MM.1S (cell line): ENCODE data around the gene DTX4.

ENCODE experiments used
- DNase-seq: peaks from one replicate; pipeline ENCODE4 v3.0.0-alpha.2; 2015
- H2AFZ ChIP-seq: fragments of 300-600 bp; sonication (generic); 2 replicates; pipeline ENCODE4 v1.6.0; 2016; ENCODE audit warnings: antibody characterized with exemption, low read length
- H3F3A ChIP-seq: fragments of 300-600 bp; sonication (generic); 2 replicates; pipeline ENCODE4 v1.6.1; 2016; ENCODE audit warnings: mild to moderate bottlenecking, antibody characterized with exemption, low read length, moderate library complexity, mixed read lengths; ENCODE audit not compliant: insufficient read depth
- H3K27ac ChIP-seq: fragments of 300-600 bp; sonication (generic); 2 replicates; pipeline ENCODE4 v1.5.1; 2016; ENCODE audit warnings: mild to moderate bottlenecking, low read length
- H3K27me3 ChIP-seq: fragments of 300-600 bp; sonication (generic); replicated peaks from 2 replicates; pipeline ENCODE4 v1.6.0; 2016; ENCODE audit warnings: low read length; ENCODE audit not compliant: insufficient read depth
- H3K36me3 ChIP-seq: fragments of 300-600 bp; sonication (generic); replicated peaks from 2 replicates; pipeline ENCODE4 v1.6.1; 2016; ENCODE audit warnings: mild to moderate bottlenecking, low read length, mixed read lengths; ENCODE audit not compliant: insufficient read depth
- H3K4me1 ChIP-seq: fragments of 300-600 bp; sonication (generic); 2 replicates; pipeline ENCODE4 v1.6.1; 2016; ENCODE audit warnings: low read length, mixed read lengths
- H3K4me2 ChIP-seq: fragments of 300-600 bp; sonication (generic); 2 replicates; pipeline ENCODE4 v1.6.0; 2016; ENCODE audit warnings: low read depth, low read length
- H3K4me3 ChIP-seq: fragments of 300-600 bp; sonication (generic); 2 replicates; pipeline ENCODE4 v1.5.1; 2016; ENCODE audit warnings: low read length, mixed read lengths
- H3K79me2 ChIP-seq: fragments of 300-600 bp; sonication (generic); 2 replicates; pipeline ENCODE4 v1.6.1; 2016; ENCODE audit warnings: mixed run types, low read length, mixed read lengths
- H3K9ac ChIP-seq: fragments of 300-600 bp; sonication (generic); 2 replicates; pipeline ENCODE4 v1.6.1; 2016; ENCODE audit warnings: low read length, mixed read lengths
- H3K9me2 ChIP-seq: fragments of 300-600 bp; sonication (generic); replicated peaks from 2 replicates; pipeline ENCODE4 v1.6.1; 2016; ENCODE audit warnings: mild to moderate bottlenecking, low read length, mixed read lengths; ENCODE audit not compliant: insufficient read depth
- H3K9me3 ChIP-seq: fragments of 300-600 bp; sonication (generic); replicated peaks from 2 replicates; pipeline ENCODE4 v1.6.1; 2016; ENCODE audit warnings: mild to moderate bottlenecking, low read length, mixed read lengths; ENCODE audit not compliant: insufficient read depth
- H4K20me1 ChIP-seq: fragments of 300-600 bp; sonication (generic); 2 replicates; pipeline ENCODE4 v1.6.1; 2016; ENCODE audit warnings: mild to moderate bottlenecking, low read length, moderate library complexity, mixed read lengths; ENCODE audit not compliant: insufficient read depth
- EZH2 ChIP-seq: fragments of 300-600 bp; sonication (generic); optimal IDR thresholded peaks from 2 replicates; pipeline ENCODE3; 2017; ENCODE audit warnings: low read depth, mild to moderate bottlenecking, antibody characterized with exemption, low read length, mixed read lengths
- EZH2phosphoT487 ChIP-seq: fragments of 300-600 bp; sonication (generic); IDR thresholded peaks from 2 replicates; pipeline ENCODE4 v1.6.1; 2018; ENCODE audit warnings: antibody characterized with exemption, low read length
- TF ChIP-seq, protein P1 (sequence below): fragments of 300-600 bp; sonication (generic); IDR thresholded peaks from 2 replicates; pipeline ENCODE4 v1.5.1; 2016; ENCODE audit warnings: antibody characterized with exemption, low read length, mixed read lengths

The DTX4 gene

DNA sequence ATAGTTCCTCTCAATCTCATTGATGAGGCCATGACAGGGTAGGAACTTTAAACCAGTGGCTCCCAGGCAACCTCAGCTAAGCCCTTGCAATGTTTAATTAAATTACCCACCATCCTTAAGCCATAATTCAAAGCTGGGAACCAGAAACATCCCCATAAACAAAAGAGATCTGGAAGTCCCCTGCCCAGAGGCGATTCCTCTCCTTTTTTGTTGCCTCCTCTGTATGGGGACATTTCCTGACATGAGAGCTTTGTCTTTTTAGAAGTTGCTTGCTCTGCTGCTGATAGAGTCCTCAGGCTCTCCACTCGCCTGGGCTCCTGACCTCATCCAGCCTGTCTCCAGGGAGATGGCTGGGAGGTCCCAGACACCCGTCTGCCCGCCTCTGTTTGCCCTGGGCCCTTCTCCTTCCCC is 3.2 kb downstream of the DTX4 start:
- H3K9me2 ChIP-seq = no peaks in the 10 kb centered on the region
- H3K4me3 ChIP-seq = no peak overlapping the region
- peaks cover 9% of the 10 kb centered on the region for H3K27me3 ChIP-seq
- no peak for DNase-seq
- no peaks in the 10 kb centered on the region for H3K36me3 ChIP-seq
- no peaks in the 10 kb centered on the region for H4K20me1 ChIP-seq
- H3K9ac ChIP-seq = no peak overlapping the region
- H2AFZ ChIP-seq = no peak overlapping the region
- H3K27ac ChIP-seq = no peak overlapping the region
- no peak for TF ChIP-seq EZH2
- H3F3A ChIP-seq = no peaks in the 10 kb centered on the region
- H3K79me2 ChIP-seq = no peaks in the 10 kb centered on the region
- H3K9me3 ChIP-seq = no peaks in the 10 kb centered on the region
- no peak overlapping the region for H3K4me2 ChIP-seq
- H3K4me1 ChIP-seq = no peaks in the 10 kb centered on the region

DNA sequence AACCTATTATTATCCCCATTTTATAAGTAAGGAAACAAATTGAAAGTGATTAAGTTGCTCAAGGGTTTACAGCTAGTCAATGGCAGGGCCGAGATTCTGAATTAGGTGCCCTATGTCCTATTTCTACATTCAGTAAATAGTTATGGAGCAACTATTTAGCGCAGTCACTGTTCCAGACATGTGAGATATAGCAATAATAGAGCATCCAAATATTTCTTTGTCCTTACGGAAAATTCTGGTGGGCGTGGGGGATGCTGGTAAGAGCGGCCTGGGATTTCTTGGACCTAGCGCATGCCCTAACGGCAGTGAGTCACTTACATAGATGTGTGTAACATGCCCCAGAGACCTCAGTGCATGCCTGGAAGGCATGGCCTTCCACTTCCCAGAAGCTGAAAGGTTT is 4.4 kb downstream of the DTX4 start:
- TF ChIP-seq EZH2phosphoT487 (no peak), EZH2 (no peak)
- TF ChIP-seq, protein P1, sequence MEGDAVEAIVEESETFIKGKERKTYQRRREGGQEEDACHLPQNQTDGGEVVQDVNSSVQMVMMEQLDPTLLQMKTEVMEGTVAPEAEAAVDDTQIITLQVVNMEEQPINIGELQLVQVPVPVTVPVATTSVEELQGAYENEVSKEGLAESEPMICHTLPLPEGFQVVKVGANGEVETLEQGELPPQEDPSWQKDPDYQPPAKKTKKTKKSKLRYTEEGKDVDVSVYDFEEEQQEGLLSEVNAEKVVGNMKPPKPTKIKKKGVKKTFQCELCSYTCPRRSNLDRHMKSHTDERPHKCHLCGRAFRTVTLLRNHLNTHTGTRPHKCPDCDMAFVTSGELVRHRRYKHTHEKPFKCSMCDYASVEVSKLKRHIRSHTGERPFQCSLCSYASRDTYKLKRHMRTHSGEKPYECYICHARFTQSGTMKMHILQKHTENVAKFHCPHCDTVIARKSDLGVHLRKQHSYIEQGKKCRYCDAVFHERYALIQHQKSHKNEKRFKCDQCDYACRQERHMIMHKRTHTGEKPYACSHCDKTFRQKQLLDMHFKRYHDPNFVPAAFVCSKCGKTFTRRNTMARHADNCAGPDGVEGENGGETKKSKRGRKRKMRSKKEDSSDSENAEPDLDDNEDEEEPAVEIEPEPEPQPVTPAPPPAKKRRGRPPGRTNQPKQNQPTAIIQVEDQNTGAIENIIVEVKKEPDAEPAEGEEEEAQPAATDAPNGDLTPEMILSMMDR = no peak
- Histone ChIP-seq H3K27ac (no peak overlapping the region), H3K9ac (no peak overlapping the region), H3K36me3 (no peaks in the 10 kb centered on the region), H3K9me3 (no peaks in the 10 kb centered on the region), H3K4me2 (no peak overlapping the region), H3K4me3 (no peak overlapping the region), H4K20me1 (no peaks in the 10 kb centered on the region), H3F3A (no peaks in the 10 kb centered on the region), H3K79me2 (no peaks in the 10 kb centered on the region), H2AFZ (no peak overlapping the region), H3K27me3 (peaks cover 9% of the 10 kb centered on the region), H3K4me1 (no peaks in the 10 kb centered on the region), H3K9me2 (no peaks in the 10 kb centered on the region)
- DNase-seq = no peak

DNA sequence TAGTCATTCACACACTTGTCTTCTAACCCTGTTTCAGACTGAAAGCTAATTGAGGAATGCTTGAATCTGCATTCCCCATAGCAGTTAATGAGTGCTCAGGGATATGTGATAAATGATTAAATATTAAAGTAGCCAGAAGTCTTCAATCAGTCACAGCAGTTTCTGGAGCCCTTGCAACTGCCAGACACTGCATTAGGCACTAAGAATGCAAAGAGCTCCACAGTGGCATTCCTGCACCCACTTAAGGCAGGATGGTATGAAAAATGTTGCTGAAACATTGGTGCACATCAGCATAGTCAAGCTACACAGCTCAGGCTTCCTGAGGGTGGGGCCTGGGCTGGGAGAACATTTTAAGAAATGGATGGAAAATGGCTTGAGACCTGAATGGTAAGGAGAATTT is 6.5 kb downstream of the DTX4 start:
- no peaks in the 10 kb centered on the region for H3K9me2 ChIP-seq

DNA sequence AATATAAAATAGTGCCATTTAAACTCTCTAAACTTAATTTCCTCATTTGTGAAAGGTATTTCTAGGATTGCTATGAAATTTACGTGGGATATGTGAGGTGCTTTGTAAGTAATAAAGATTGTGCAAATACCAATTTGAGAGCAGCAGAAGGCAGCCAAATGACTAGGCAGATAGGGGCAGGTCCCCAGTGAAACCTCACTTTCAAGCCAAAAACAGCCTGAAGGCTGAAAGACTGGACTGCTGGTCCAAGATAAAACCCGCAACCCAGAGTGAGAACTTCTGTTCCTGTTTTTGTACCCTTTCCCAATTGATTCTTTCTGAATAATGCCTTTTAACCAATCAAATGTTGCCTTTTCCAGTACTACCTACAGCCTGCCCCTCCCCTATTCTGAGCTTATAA is 7.2 kb downstream of the DTX4 start:
- no peak overlapping the region for H3K9ac ChIP-seq
- H3K9me2 ChIP-seq = no peaks in the 10 kb centered on the region
- H3F3A ChIP-seq = no peaks in the 10 kb centered on the region
- H4K20me1 ChIP-seq = no peaks in the 10 kb centered on the region
- H3K79me2 ChIP-seq = no peaks in the 10 kb centered on the region
- no peak overlapping the region for H3K4me3 ChIP-seq
- H2AFZ ChIP-seq = no peak overlapping the region
- no peaks in the 10 kb centered on the region for H3K4me1 ChIP-seq
- no peak overlapping the region for H3K4me2 ChIP-seq
- DNase-seq = no peak
- TF ChIP-seq, protein P1 = no peak
- no peak for TF ChIP-seq EZH2
- no peak for TF ChIP-seq EZH2phosphoT487
- no peaks in the 10 kb centered on the region for H3K27me3 ChIP-seq
- no peaks in the 10 kb centered on the region for H3K9me3 ChIP-seq
- H3K36me3 ChIP-seq = no peaks in the 10 kb centered on the region
- H3K27ac ChIP-seq = no peak overlapping the region

More for the DNA sequence above, 6.5 kb downstream of the DTX4 start:
- no peaks in the 10 kb centered on the region for H3K4me1 ChIP-seq
- H3K27ac ChIP-seq = no peak overlapping the region
- no peaks in the 10 kb centered on the region for H3K79me2 ChIP-seq
- H3K9me3 ChIP-seq = no peaks in the 10 kb centered on the region
- peaks cover under 1% of the 10 kb centered on the region for H3K27me3 ChIP-seq
- H3K4me3 ChIP-seq = no peak overlapping the region
- DNase-seq = no peak
- TF ChIP-seq EZH2phosphoT487 = no peak
- H3F3A ChIP-seq = no peaks in the 10 kb centered on the region
- no peaks in the 10 kb centered on the region for H4K20me1 ChIP-seq
- H3K4me2 ChIP-seq = no peak overlapping the region
- no peak overlapping the region for H3K9ac ChIP-seq
- no peak overlapping the region for H2AFZ ChIP-seq
- H3K36me3 ChIP-seq = no peaks in the 10 kb centered on the region
